Placental pericyte (primary cell): ENCODE results near the gene SPX. TPM values are rescaled to one million over a fixed set of nuclear protein-coding genes. Genes with fewer than 3 reads are reported as not detected.

Experiments used
- total RNA-seq: library from RNA; depleted of rRNA; stranded (reverse); fragments of >200 nt; gene quantifications from 2 replicates; pipeline ENCODE4 v1.2.3, GENCODE V29; 2012

Gene SPX, protein sequence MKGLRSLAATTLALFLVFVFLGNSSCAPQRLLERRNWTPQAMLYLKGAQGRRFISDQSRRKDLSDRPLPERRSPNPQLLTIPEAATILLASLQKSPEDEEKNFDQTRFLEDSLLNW
- total RNA-seq, result 0.29 and 0.44 TPM in 2 replicates

DNA sequence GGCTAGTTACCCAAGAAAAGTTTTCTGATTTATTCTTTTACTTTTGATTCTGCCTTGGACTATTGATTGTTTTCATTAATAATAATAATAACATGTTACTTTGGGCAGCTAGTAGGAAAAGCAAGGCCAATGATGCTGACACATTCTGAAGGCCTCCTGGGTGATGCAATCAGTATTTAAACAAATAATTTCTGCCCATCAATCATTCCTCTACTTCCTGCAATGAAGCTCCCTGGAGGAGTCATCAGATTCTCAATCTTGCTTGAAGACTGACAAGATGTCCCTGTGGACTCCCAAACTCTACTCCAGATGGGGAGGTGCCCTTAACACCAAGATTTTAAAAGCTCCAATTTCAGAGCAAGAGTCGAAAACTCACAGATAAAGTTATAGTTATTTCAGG, at the start of gene SPX:
SPX (plus strand) TSS at position 244 of the 400 bp plus-strand sequence. CDS start 177 bp downstream, outside the sequence.

GRCh38 chr12:21501258-21502163, 24.6 kb upstream of the SPX start, which contains the start of the genes GOLT1B and RECQL:
TSS of gene GOLT1B (plus strand) at chr12:21501789. CDS start at chr12:21501924, 135 bp downstream.
TSS of gene RECQL (minus strand) at chr12:21501635. CDS start at chr12:21499570, 2,065 bp downstream.

Other genes starting within 250 kb of the SPX start
- gene SLCO1A2, start 191.4 kb upstream of the SPX start, total RNA-seq, result 0.22 and 0.29 TPM in 2 replicates
- not detected in 2 replicates for gene IAPP, start 153.4 kb upstream of the SPX start, total RNA-seq
- 17.3 and 20.6 TPM in 2 replicates for gene PYROXD1, start 88.6 kb upstream of the SPX start, total RNA-seq
- gene RECQL, start 24.7 kb upstream of the SPX start, total RNA-seq, result 42.5 and 122 TPM in 2 replicates
- 66.5 and 106 TPM in 2 replicates for gene GOLT1B, start 24.5 kb upstream of the SPX start, total RNA-seq
- gene GYS2, start 78.6 kb downstream of the SPX start, total RNA-seq, result not detected in 2 replicates
- gene LDHB, start 131.5 kb downstream of the SPX start, total RNA-seq, result 375 and 574 TPM in 2 replicates
- gene KCNJ8, start 248.4 kb downstream of the SPX start, total RNA-seq, result 0.57 TPM in 1 of 2 replicates, not detected in the other